ENCODE measurements around the gene SHOC2.

- TF ChIP-seq CTCF (IDR thresholded peaks at IDR 0.05; ENCODE audit: low read depth, low read length) (no peak), POLR2A (IDR thresholded peaks at IDR 0.05; ENCODE audit: extremely low read depth, insufficient read length) (no peak)
Measured at GRCh38 chr10:110964681-110965080, 45.3 kb downstream of the SHOC2 start.
